NB4 (cell line): Measurements from ENCODE around the gene RNF212.

Source experiments
- CTCF ChIP-seq: IDR thresholded peaks from one replicate; pipeline ENCODE4 v1.5.1; 2012; ENCODE audit warnings: low read depth, low read length
- MAX ChIP-seq: IDR thresholded peaks from 2 replicates; pipeline ENCODE4 v1.6.1; 2011; ENCODE audit warnings: low read depth, low read length
- MYC ChIP-seq: IDR thresholded peaks from 2 replicates; pipeline ENCODE4 v1.6.1; 2011; ENCODE audit warnings: low read depth, low read length
- POLR2A ChIP-seq: IDR thresholded peaks from 2 replicates; pipeline ENCODE4 v1.6.1; 2011; ENCODE audit warnings: mild to moderate bottlenecking; ENCODE audit not compliant: insufficient read length; ENCODE audit errors: extremely low read depth

- TF ChIP-seq CTCF (no peak), MAX (no peak), POLR2A (no peak), MYC (no peak)
These were observed 40.3 kb upstream of the RNF212 start for GRCh38 chr4:1153567-1154090.
